Left lung (tissue), 14 donors: ENCODE results near the gene PCDHGA7. TPM values are rescaled to one million over a fixed set of nuclear protein-coding genes. Genes with fewer than 3 reads are reported as not detected.
"Not testable (repeated sequence)": the region's sequence is repeated elsewhere in the genome, so short reads cannot be mapped to it uniquely, and the experiment has no call there.

Experiments used
- ATAC-seq: fragments of 200-7000 bp; cut with Tn5 transposase; one replicate; pipeline ENCODE4 v1.9.1; 2020; ENCODE audit warnings: moderate library complexity
- DNase-seq, 4 donors: peaks; one replicate each; pipeline ENCODE4 v3.0.0-alpha.2; 2013 to 2020
- H3K27ac ChIP-seq, 2 donors: fragments of 200-600 bp; sonication (generic) in 1 of 2; one replicate each; pipeline versions ENCODE4 v1.5.0 to v1.8.0; 2020 to 2021
- H3K27me3 ChIP-seq, 2 donors: fragments of 200-600 bp; sonication (generic) in 1 of 2; one replicate each; pipeline versions ENCODE4 v1.5.0 to v1.8.0; 2020 to 2021
- H3K36me3 ChIP-seq, 2 donors: fragments of 200-600 bp; sonication (generic) in 1 of 2; one replicate each; pipeline versions ENCODE4 v1.5.0 to v1.8.0; 2020 to 2021
- H3K4me1 ChIP-seq, 2 donors: fragments of 200-600 bp; one replicate each; pipeline ENCODE4 v1.8.0; 2021
- H3K4me3 ChIP-seq, 2 donors: fragments of 200-600 bp; sonication (generic) in 1 of 2; one replicate each; pipeline versions ENCODE4 v1.5.0 to v1.8.0; 2020 to 2021; ENCODE audit warnings: mild to moderate bottlenecking in 1 of 2
- H3K9me3 ChIP-seq, 2 donors: fragments of 200-600 bp; sonication (generic) in 1 of 2; one replicate each; pipeline versions ENCODE4 v1.5.0 to v1.8.0; 2020 to 2021
- intact Hi-C, 2 donors: fragments of 100-400 bp; cut with DNase I; formaldehyde crosslinking; loops; one replicate each; pipeline versions ENCODE4 v1.11.2 to v1.14.2; 2022
- long read RNA-seq, 12 donors: library from polyadenylated mRNA in 2 of 12; unstranded in 2 of 12; transcript quantifications; one replicate each; pipeline ENCODE4 v2.0.0 and lab custom pipeline, GENCODE V29; 2019 to 2026
- polyA plus RNA-seq, 6 donors: library from polyadenylated mRNA; unstranded; fragments of 120-200 nt; gene quantifications; one replicate each; pipeline ENCODE4 v1.2.1, GENCODE V29; 2013; ENCODE audit not compliant: insufficient read length in 6 of 6
- total RNA-seq, 2 donors: library from RNA; stranded (reverse); fragmentation: NEBNext Ultra II Directional; extraction: Animal tissue kit (Norgen Biotek cat#: 25700); gene quantifications; one replicate each; pipeline ENCODE4 v1.2.1, GENCODE V29; 2021
- TF ChIP-seq, protein P1 (sequence below), 2 donors: fragments of 200-600 bp; sonication (generic) in 1 of 2; IDR thresholded peaks; one replicate each; pipeline versions ENCODE4 v1.5.0 to v1.8.0; 2021; ENCODE audit warnings: antibody characterized with exemption in 2 of 2
- donor health status: DM: no; HTN: yes; CAD: no.
- donor health status: DM: no; HTN: no; CAD: no.

The PCDHGA7 gene
- total RNA-seq (1 to 10 TPM; 1.7 TPM), polyA plus RNA-seq (1 to 10 TPM; 1.8 to 2.2 (median 2.0) TPM)
- long read RNA-seq, donor 1, partial matches to known transcripts, result 0 of 2 reads
- long read RNA-seq, donor 1, other reads (novel, unspliced or antisense), result 0 of 2 reads
- long read RNA-seq, donor 2, partial matches to known transcripts, result 0 of 1 reads
- long read RNA-seq, donor 2, other reads (novel, unspliced or antisense), result 0 of 1 reads
- long read RNA-seq, donor 3, result 0 reads
- long read RNA-seq, donor 4, result 0 reads
- long read RNA-seq, donor 5, result 0 reads
- long read RNA-seq, donor 6, result 0 reads
- long read RNA-seq, donor 7, partial matches to known transcripts, result 0 of 1 reads
- long read RNA-seq, donor 7, other reads (novel, unspliced or antisense), result 0 of 1 reads
- long read RNA-seq, donor 8, partial matches to known transcripts, result 0 of 1 reads
- long read RNA-seq, donor 8, other reads (novel, unspliced or antisense), result 0 of 1 reads
- long read RNA-seq, donor 9, result 0 reads
- long read RNA-seq, donor 10, result 0 reads
- long read RNA-seq, donor 11, full-length matches to known transcripts, result 4 of 4 reads
- long read RNA-seq, donor 11, partial matches to known transcripts, result 0 of 4 reads
- long read RNA-seq, donor 11, other reads (novel, unspliced or antisense), result 0 of 4 reads
- long read RNA-seq, donor 12, partial matches to known transcripts, result 0 of 1 reads
- long read RNA-seq, donor 12, other reads (novel, unspliced or antisense), result 0 of 1 reads

DNA sequence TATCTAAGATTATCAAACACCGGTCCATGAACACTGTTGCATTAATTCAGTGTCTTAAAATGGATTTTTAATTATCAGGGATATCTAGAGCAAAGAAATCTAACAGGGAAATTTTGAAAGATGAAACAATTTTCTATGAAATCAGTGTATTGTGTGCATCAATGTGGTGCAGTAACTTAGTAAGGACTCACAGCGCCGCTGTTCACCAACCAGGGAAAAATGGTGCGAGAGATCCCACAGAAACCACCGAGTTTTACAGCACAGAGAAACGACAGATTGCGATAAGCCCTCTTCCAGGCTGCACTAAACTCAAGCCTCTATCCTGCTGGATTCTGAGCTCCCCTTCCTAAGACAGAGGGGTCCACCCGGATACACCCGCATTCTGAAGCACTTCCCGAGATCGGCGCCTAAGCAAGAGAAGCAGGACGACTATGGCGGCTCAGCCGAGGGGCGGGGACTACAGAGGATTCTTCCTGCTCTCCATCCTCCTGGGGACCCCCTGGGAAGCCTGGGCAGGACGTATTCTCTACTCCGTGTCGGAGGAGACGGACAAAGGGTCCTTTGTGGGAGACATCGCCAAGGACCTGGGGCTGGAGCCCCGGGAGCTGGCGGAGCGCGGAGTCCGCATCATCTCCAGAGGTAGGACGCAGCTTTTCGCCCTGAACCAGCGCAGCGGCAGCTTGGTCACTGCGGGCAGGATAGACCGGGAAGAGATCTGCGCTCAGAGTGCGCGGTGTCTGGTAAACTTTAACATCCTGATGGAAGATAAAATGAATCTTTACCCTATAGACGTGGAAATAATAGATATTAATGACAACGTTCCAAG, at the start of gene PCDHGA7:
Gene PCDHGA7, plus strand, starts transcription at position 274 of the 826 bp plus-strand sequence. Its CDS starts 158 bp downstream, at position 432.
- H3K27ac ChIP-seq, result no peak within 1 kb of the TSS
- peaks cover 0 to 91% of the 10 kb centered on the region in 2 donors for H3K9me3 ChIP-seq
- no peak within 1 kb of the TSS for H3K4me3 ChIP-seq
- DNase-seq (no peak), ATAC-seq (no peak)
- TF ChIP-seq, protein P1, sequence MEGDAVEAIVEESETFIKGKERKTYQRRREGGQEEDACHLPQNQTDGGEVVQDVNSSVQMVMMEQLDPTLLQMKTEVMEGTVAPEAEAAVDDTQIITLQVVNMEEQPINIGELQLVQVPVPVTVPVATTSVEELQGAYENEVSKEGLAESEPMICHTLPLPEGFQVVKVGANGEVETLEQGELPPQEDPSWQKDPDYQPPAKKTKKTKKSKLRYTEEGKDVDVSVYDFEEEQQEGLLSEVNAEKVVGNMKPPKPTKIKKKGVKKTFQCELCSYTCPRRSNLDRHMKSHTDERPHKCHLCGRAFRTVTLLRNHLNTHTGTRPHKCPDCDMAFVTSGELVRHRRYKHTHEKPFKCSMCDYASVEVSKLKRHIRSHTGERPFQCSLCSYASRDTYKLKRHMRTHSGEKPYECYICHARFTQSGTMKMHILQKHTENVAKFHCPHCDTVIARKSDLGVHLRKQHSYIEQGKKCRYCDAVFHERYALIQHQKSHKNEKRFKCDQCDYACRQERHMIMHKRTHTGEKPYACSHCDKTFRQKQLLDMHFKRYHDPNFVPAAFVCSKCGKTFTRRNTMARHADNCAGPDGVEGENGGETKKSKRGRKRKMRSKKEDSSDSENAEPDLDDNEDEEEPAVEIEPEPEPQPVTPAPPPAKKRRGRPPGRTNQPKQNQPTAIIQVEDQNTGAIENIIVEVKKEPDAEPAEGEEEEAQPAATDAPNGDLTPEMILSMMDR (IDR thresholded peaks at IDR 0.05), result no peak
- H3K27me3 ChIP-seq, result peaks cover 14 to 86% of the 10 kb centered on the region in 2 donors
- no peaks in the 10 kb centered on the region for H3K4me1 ChIP-seq
- H3K36me3 ChIP-seq, result no peaks in the 10 kb centered on the region
- intact Hi-C loops, result no loop called here

DNA sequence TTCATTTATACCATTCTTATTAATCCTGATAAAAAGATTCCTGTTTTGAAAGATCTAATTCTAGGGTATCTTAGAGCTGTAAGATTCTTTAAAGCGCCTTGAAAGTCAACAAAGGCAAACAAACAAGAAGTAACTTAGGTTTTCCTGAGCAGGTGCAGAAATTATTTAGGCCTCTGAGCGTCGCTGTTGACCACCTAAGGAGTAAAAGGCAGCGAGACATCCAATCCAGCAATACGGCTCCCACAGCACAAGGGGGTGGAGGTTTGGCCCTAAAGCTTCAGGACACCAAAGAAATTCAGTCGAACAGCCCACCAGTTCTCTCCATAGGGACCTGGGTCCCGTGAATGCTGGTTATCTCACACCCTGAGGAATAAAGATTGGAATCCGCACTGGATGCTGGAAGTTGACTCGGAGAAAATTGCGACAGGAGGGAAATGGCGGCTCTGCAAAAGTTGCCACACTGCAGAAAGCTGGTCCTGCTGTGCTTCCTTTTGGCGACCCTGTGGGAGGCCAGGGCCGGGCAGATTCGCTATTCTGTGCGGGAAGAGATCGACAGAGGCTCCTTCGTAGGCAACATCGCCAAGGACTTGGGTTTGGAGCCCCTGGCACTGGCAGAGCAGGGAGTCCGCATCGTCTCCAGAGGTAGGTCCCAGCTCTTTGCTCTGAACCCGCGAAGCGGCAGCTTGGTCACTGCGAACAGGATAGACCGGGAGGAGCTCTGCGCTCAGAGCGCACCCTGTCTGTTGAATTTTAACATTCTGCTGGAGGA, 43.8 kb upstream of the PCDHGA7 start, which contains the start of gene PCDHGA2:
Gene PCDHGA2, plus strand, starts transcription at position 223 of the 769 bp plus-strand sequence.
- peak in 1 of 4 donors; percentile 51 for DNase-seq

DNA sequence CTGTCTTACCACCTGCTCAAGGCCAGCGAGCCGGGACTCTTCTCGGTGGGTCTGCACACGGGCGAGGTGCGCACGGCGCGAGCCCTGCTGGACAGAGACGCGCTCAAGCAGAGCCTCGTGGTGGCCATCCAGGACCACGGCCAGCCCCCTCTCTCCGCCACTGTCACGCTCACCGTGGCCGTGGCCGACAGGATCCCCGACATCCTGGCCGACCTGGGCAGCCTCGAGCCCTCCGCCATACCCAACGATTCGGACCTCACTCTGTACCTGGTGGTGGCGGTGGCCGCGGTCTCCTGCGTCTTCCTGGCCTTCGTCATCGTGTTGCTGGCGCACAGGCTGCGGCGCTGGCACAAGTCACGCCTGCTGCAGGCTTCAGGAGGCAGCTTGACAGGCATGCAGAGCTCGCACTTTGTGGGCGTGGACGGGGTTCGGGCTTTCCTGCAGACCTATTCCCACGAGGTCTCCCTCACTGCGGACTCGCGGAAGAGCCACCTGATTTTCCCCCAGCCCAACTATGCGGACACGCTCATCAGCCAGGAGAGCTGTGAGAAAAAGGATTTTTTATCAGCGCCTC, 41.7 kb upstream of the PCDHGA7 start:
- not testable (repeated sequence) for H3K27ac ChIP-seq, ATAC-seq, DNase-seq, H3K4me3 ChIP-seq, H3K36me3 ChIP-seq, H3K4me1 ChIP-seq
- intact Hi-C loops, result loop anchor here in 1 of 2 donors (10.0 kb wide), 1 partner anchor 224 kb away; no protein-coding TSS in a partner anchor
- peaks cover 0 to 83% of the 10 kb centered on the region in 2 donors for H3K27me3 ChIP-seq
- H3K9me3 ChIP-seq, result peaks cover 0 to 88% of the 10 kb centered on the region in 2 donors

More for the DNA sequence above, 43.8 kb upstream of the PCDHGA7 start, which contains the start of gene PCDHGA2:
- no peak within 1 kb of the TSS for H3K27ac ChIP-seq
- ATAC-seq, result no peak
- peaks cover 0 to 87% of the 10 kb centered on the region in 2 donors for H3K9me3 ChIP-seq
- no peaks in the 10 kb centered on the region for H3K36me3 ChIP-seq
- no peaks in the 10 kb centered on the region for H3K4me1 ChIP-seq
- TF ChIP-seq, protein P1 (IDR thresholded peaks at IDR 0.05), result no peak
- peaks cover 8 to 83% of the 10 kb centered on the region in 2 donors for H3K27me3 ChIP-seq
- no peak within 1 kb of the TSS for H3K4me3 ChIP-seq
- intact Hi-C loops, result loop anchor here in 1 of 2 donors (10.0 kb wide), 1 partner anchor 216 kb away; no protein-coding TSS in a partner anchor

DNA sequence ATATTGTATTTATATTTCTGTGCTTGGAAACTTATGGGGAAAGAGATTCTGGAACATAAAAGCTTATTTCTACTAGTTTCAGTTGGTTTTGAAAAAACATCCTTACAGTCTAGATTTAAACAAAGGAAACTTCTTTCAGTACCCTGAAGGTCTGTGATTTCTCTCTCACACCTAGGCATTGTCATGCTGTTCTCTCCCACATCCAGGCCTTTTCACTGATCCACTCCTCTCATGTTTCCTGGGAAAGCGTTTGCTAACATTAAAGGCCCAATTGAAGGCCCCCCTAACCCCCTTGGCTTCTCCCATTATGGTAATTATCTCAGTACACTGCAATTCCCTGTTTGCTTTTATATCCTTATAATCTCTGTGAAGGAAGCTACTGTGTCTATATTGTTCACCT, 39.8 kb upstream of the PCDHGA7 start:
- Histone ChIP-seq H3K27me3 (peaks cover 0 to 90% of the 10 kb centered on the region in 2 donors), H3K27ac (no peak overlapping the region), H3K4me3 (no peak overlapping the region), H3K4me1 (no peaks in the 10 kb centered on the region), H3K36me3 (no peaks in the 10 kb centered on the region), H3K9me3 (peaks cover 0 to 88% of the 10 kb centered on the region in 2 donors)
- no peak for ATAC-seq
- TF ChIP-seq, protein P1 (IDR thresholded peaks at IDR 0.05), result no peak
- no peak for DNase-seq
- intact Hi-C loops, result loop anchor here in 1 of 2 donors (10.0 kb wide), 1 partner anchor 222 kb away; no protein-coding TSS in a partner anchor
